Measurements from ENCODE around the gene ACAA2.

The ACAA2 gene

GRCh38 chr18:49813319-49814146 is at the start of gene ACAA2:
ACAA2 (minus strand) TSS chr18:49813533; CDS start chr18:49813484, 49 bp downstream.
- peak; percentile 86 for DNase-seq (ENCODE audit: low spot score)

GRCh38 chr18:49862656-49863385 is 49.5 kb upstream of the ACAA2 start:
- no peak for DNase-seq (ENCODE audit: low spot score)

GRCh38 chr18:49861659-49862058 is 48.3 kb upstream of the ACAA2 start:
- DNase-seq (ENCODE audit: low spot score): no peak

GRCh38 chr18:49859725-49860124 is 46.4 kb upstream of the ACAA2 start:
- no peak for DNase-seq (ENCODE audit: low spot score)

- no peak for DNase-seq (ENCODE audit: low spot score)
These were observed 45.7 kb upstream of the ACAA2 start for GRCh38 chr18:49859021-49859359.

- DNase-seq (ENCODE audit: low spot score): peak; percentile 46
These were observed 45.1 kb upstream of the ACAA2 start for GRCh38 chr18:49858309-49859020.

GRCh38 chr18:49857708-49858107 is 44.4 kb upstream of the ACAA2 start:
- no peak for DNase-seq (ENCODE audit: low spot score)

GRCh38 chr18:49856496-49856895 is 43.2 kb upstream of the ACAA2 start:
- DNase-seq (ENCODE audit: low spot score): no peak

- DNase-seq (ENCODE audit: low spot score): no peak
These were observed 42.5 kb upstream of the ACAA2 start for GRCh38 chr18:49855711-49856415.

- DNase-seq (ENCODE audit: low spot score): no peak
These were observed 41.3 kb upstream of the ACAA2 start for GRCh38 chr18:49854681-49855080.

- no peak for DNase-seq (ENCODE audit: low spot score)
These were observed 40.1 kb upstream of the ACAA2 start for GRCh38 chr18:49853436-49853835.

- no peak for DNase-seq (ENCODE audit: low spot score)
These were observed 39.7 kb upstream of the ACAA2 start for GRCh38 chr18:49853011-49853410.

GRCh38 chr18:49851624-49852023 is 38.3 kb upstream of the ACAA2 start:
- DNase-seq (ENCODE audit: low spot score): no peak

GRCh38 chr18:49850636-49851035 is 37.3 kb upstream of the ACAA2 start:
- no peak for DNase-seq (ENCODE audit: low spot score)

- no peak for DNase-seq (ENCODE audit: low spot score)
These were observed 36.2 kb upstream of the ACAA2 start for GRCh38 chr18:49849331-49850217.

GRCh38 chr18:49848115-49848514 is 34.8 kb upstream of the ACAA2 start:
- no peak for DNase-seq (ENCODE audit: low spot score)

GRCh38 chr18:49847524-49847923 is 34.2 kb upstream of the ACAA2 start:
- no peak for DNase-seq (ENCODE audit: low spot score)

GRCh38 chr18:49846718-49847470 is 33.6 kb upstream of the ACAA2 start:
- DNase-seq (ENCODE audit: low spot score): no peak

- no peak for DNase-seq (ENCODE audit: low spot score)
These were observed 33.0 kb upstream of the ACAA2 start for GRCh38 chr18:49846361-49846662.

GRCh38 chr18:49845629-49846360 is 32.5 kb upstream of the ACAA2 start:
- DNase-seq (ENCODE audit: low spot score): no peak
